Islet of Langerhans (tissue), 1 donor: Measurements from ENCODE around the gene ZFYVE21.
"Not testable (repeated sequence)": the region's sequence is repeated elsewhere in the genome, so short reads cannot be mapped to it uniquely, and the experiment has no call there.

Experiments
- FAIRE-seq: peaks from one replicate; lab custom pipeline; 2011; peaks lifted over from hg19 to GRCh38; lab: Jason Lieb, UNC

The ZFYVE21 gene

GRCh38 chr14:103763730-103764488, 48.3 kb downstream of the ZFYVE21 start:
- FAIRE-seq = no peak

GRCh38 chr14:103765526-103765925, 49.9 kb downstream of the ZFYVE21 start:
- FAIRE-seq = no peak

GRCh38 chr14:103767336-103767894, 51.8 kb downstream of the ZFYVE21 start:
- no peak for FAIRE-seq

- no peak for FAIRE-seq
These were observed 54.9 kb downstream of the ZFYVE21 start for GRCh38 chr14:103770500-103770899.

- FAIRE-seq = no peak
These were observed 55.3 kb downstream of the ZFYVE21 start for GRCh38 chr14:103770902-103771301.

GRCh38 chr14:103772078-103772712, 56.6 kb downstream of the ZFYVE21 start:
- FAIRE-seq = no peak

- FAIRE-seq = no peak
These were observed 57.9 kb downstream of the ZFYVE21 start for GRCh38 chr14:103773521-103773920.

GRCh38 chr14:103775506-103775905, 59.9 kb downstream of the ZFYVE21 start:
- FAIRE-seq = no peak

- FAIRE-seq = not testable (repeated sequence)
These were observed 60.7 kb downstream of the ZFYVE21 start for GRCh38 chr14:103776319-103776718.

GRCh38 chr14:103782376-103782775, 66.8 kb downstream of the ZFYVE21 start:
- no peak for FAIRE-seq
